SK-N-SH (cell line): ENCODE data around the gene TIMM29. TPM values are rescaled to one million over a fixed set of nuclear protein-coding genes. Genes with fewer than 3 reads are reported as not detected.

Experiments
- CTCF ChIA-PET: fragments of 300-600, 350-600 bp; formaldehyde crosslinking; extraction: SDS; loops from one replicate; lab custom pipeline; 2021; lab: Yijun Ruan, JAX
- POLR2A ChIA-PET: fragments of 350-600 bp; sonication (Branson Sonifier 250); formaldehyde crosslinking; extraction: SDS; loops from one replicate; lab custom pipeline; 2020; ENCODE audit warnings: antibody characterized with exemption, inconsistent platforms; lab: Yijun Ruan, JAX
- DNase-seq: peaks from one replicate; pipeline ENCODE4 v3.0.0; 2012
- H2AFZ ChIP-seq: fragments of 200-600 bp; sonication (generic); 2 replicates; pipeline ENCODE4 v1.8.1; 2016; ENCODE audit warnings: antibody characterized with exemption, mild to moderate bottlenecking, low read depth
- H3F3A ChIP-seq: fragments of 200-600 bp; sonication (generic); replicated peaks from 2 replicates; pipeline ENCODE3; 2016; ENCODE audit warnings: antibody characterized with exemption, mild to moderate bottlenecking; ENCODE audit not compliant: insufficient read depth
- H3K27ac ChIP-seq, 2 experiments: fragments of 200-500 bp in 1 of 2; fragments of 200-600 bp in 1 of 2; sonication (Bioruptor generic) in 1 of 2; sonication (generic), shearing (Covaris generic) in 1 of 2; 2 replicates each; pipeline versions ENCODE4 v1.5.1 to v1.6.1; 2014 to 2016; ENCODE audit warnings: low read depth in 2 of 2, inconsistent platforms in 1 of 2, low read length in 1 of 2, mild to moderate bottlenecking in 1 of 2, mixed read lengths in 1 of 2
- H3K27me3 ChIP-seq: fragments of 200-600 bp; sonication (generic), shearing (Covaris generic); 2 replicates; pipeline ENCODE4 v1.6.1; 2016; ENCODE audit warnings: mixed run types; ENCODE audit not compliant: insufficient read depth
- H3K36me3 ChIP-seq, 2 experiments: fragments of 200-500 bp in 1 of 2; fragments of 200-600 bp in 1 of 2; sonication (Bioruptor generic) in 1 of 2; sonication (generic) in 1 of 2; replicated peaks in 1 of 2; 2 replicates each; pipeline versions ENCODE3 to v1.5.1; 2014 to 2016; ENCODE audit warnings: low read length in 1 of 2, mild to moderate bottlenecking in 1 of 2; ENCODE audit not compliant: insufficient read depth in 2 of 2, control insufficient read depth in 1 of 2
- H3K4me1 ChIP-seq, 2 experiments: fragments of 200-500 bp in 1 of 2; fragments of 200-600 bp in 1 of 2; sonication (Bioruptor generic) in 1 of 2; sonication (generic), shearing (Covaris generic) in 1 of 2; 2 replicates each; pipeline versions ENCODE4 v1.5.1 to v1.6.1; 2014 to 2016; ENCODE audit warnings: low read depth in 1 of 2, low read length in 1 of 2, mixed run types in 1 of 2; ENCODE audit not compliant: insufficient read depth in 2 of 2, control insufficient read depth in 1 of 2
- H3K4me2 ChIP-seq: fragments of 200-600 bp; sonication (generic), shearing (Covaris generic); 2 replicates; pipeline ENCODE4 v1.6.1; 2017; ENCODE audit warnings: mixed run types
- H3K4me3 ChIP-seq, 2 experiments: fragments of 200-500 bp in 1 of 2; fragments of 200-600 bp in 1 of 2; sonication (Bioruptor generic) in 1 of 2; sonication (generic), shearing (Covaris generic) in 1 of 2; 2 replicates each; pipeline versions ENCODE4 v1.5.1 to v1.8.1; 2014 to 2016; ENCODE audit warnings: low read depth in 2 of 2, inconsistent platforms in 1 of 2, low read length in 1 of 2, mild to moderate bottlenecking in 1 of 2, mixed read lengths in 1 of 2, moderate library complexity in 1 of 2
- H3K79me2 ChIP-seq: fragments of 200-600 bp; sonication (generic); 2 replicates; pipeline ENCODE4 v1.8.1; 2017; ENCODE audit warnings: mild to moderate bottlenecking; ENCODE audit not compliant: insufficient read depth
- H3K9ac ChIP-seq: fragments of 200-600 bp; sonication (generic); 2 replicates; pipeline ENCODE4 v1.6.1; 2017; ENCODE audit warnings: mixed run types
- H3K9me2 ChIP-seq: fragments of 200-600 bp; sonication (generic); 2 replicates; pipeline ENCODE4 v1.6.1; 2017; ENCODE audit warnings: mixed run types
- H3K9me3 ChIP-seq: fragments of 200-600 bp; sonication (generic); 2 replicates; pipeline ENCODE4 v1.6.1; 2017; ENCODE audit warnings: mixed run types, mild to moderate bottlenecking, moderate library complexity
- H4K20me1 ChIP-seq: fragments of 200-600 bp; sonication (generic); 2 replicates; pipeline ENCODE4 v1.6.1; 2017; ENCODE audit warnings: mild to moderate bottlenecking, mixed run types; ENCODE audit not compliant: insufficient read depth
- CHD2 ChIP-seq: fragments of 150-350 bp; IDR thresholded peaks from 2 replicates; pipeline ENCODE4 v1.6.1; 2018; ENCODE audit warnings: low read length; ENCODE audit not compliant: partially characterized antibody
- ELF1 ChIP-seq: IDR thresholded peaks from 2 replicates; pipeline ENCODE4 v1.4.0; 2012
- FOSL2 ChIP-seq: IDR thresholded peaks from 2 replicates; pipeline ENCODE4 v1.4.0; 2012; ENCODE audit warnings: low read depth, mild to moderate bottlenecking, moderate library complexity, borderline replicate concordance
- FOXM1 ChIP-seq: IDR thresholded peaks from 2 replicates; pipeline ENCODE4 v1.4.0; 2012; ENCODE audit warnings: low read depth, mild to moderate bottlenecking
- GATA2 ChIP-seq: sonication (generic); formaldehyde crosslinking; IDR thresholded peaks from 2 replicates; pipeline ENCODE4 v1.5.0; 2020; ENCODE audit warnings: mild to moderate bottlenecking, missing genetic modification reagents
- MXI1 ChIP-seq: IDR thresholded peaks from 2 replicates; pipeline ENCODE4 v1.6.1; 2012; ENCODE audit warnings: mild to moderate bottlenecking, low read depth, low read length, improper control_type of control experiment
- RFX5 ChIP-seq: IDR thresholded peaks from 2 replicates; pipeline ENCODE4 v1.6.1; 2012; ENCODE audit warnings: mild to moderate bottlenecking, improper control_type of control experiment, low read length
- RXRA ChIP-seq: IDR thresholded peaks from 2 replicates; pipeline ENCODE4 v1.4.0; 2012; ENCODE audit warnings: low read depth, mild to moderate bottlenecking, borderline replicate concordance
- TCF12 ChIP-seq: IDR thresholded peaks from 2 replicates; pipeline ENCODE4 v1.4.0; 2012
- USF1 ChIP-seq: IDR thresholded peaks from 2 replicates; pipeline ENCODE4 v1.4.0; 2012; ENCODE audit warnings: low read depth, borderline replicate concordance
- USF2 ChIP-seq: fragments of 150-350 bp; IDR thresholded peaks from 2 replicates; pipeline ENCODE4 v1.6.1; 2017; ENCODE audit warnings: antibody characterized with exemption, low read length, low read depth, borderline replicate concordance
- YY1 ChIP-seq: IDR thresholded peaks from 2 replicates; pipeline ENCODE4 v1.4.0; 2012; ENCODE audit warnings: low read depth, mild to moderate bottlenecking
- ZBTB33 ChIP-seq: IDR thresholded peaks from 2 replicates; pipeline ENCODE4 v1.4.0; 2012; ENCODE audit warnings: low read depth, borderline replicate concordance
- WGBS: methylation state at CpG from one replicate; pipeline ENCODE4 v1.1.6; 2017; ENCODE audit warnings: low lambda C conversion rate; 5-methylcytosine and 5-hydroxymethylcytosine counted together
- polyA plus RNA-seq, 3 experiments: library from polyadenylated mRNA; depleted of rRNA; stranded (reverse); fragments of >200 nt; gene quantifications; 2 replicates each; pipeline ENCODE4 v1.2.3, GENCODE V29; 2012
- TF ChIP-seq, protein P1 (sequence below): fragments of 200-600 bp; sonication (generic); IDR thresholded peaks from 2 replicates; pipeline ENCODE4 v1.6.1; 2017; ENCODE audit warnings: antibody characterized with exemption, mild to moderate bottlenecking, moderate library complexity
- TF ChIP-seq, protein P2 (sequence below): fragments of 150-350 bp; IDR thresholded peaks from 2 replicates; pipeline ENCODE4 v1.6.1; 2016; ENCODE audit warnings: mild to moderate bottlenecking, low read depth, low read length

The TIMM29 gene
- polyA plus RNA-seq, 1 of the 3 experiments (the other 2 are of a cell fraction) = 12.5 TPM

DNA sequence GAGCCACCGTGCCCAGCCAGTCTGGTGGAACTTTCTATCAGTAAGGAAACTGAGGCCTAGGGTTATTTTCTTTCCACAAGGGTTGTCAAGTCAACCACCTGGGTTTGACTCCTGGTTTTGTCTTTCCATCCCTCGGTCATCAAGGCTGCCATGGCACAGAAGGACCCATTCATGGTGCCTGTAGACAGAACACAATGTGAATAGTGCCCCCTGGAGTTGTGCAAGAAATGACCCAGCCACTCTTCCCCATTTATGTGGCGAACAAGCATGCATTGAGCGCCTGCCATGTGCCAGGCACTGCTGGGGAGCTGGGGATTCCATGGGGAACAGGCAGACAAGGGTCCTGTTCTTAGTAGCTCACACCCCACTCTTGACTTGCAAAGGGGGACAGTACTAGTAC, 36.3 kb downstream of the TIMM29 start:
- Histone ChIP-seq H2AFZ (no peak overlapping the region), H4K20me1 (peaks cover 69% of the 10 kb centered on the region), H3K4me1 (peaks cover 0 to 9% of the 10 kb centered on the region in 2 experiments; a peak in 2 of 4 replicates), H3K27me3 (no peaks in the 10 kb centered on the region), H3F3A (peaks cover 4% of the 10 kb centered on the region), H3K27ac (no peak overlapping the region), H3K4me2 (no peak overlapping the region), H3K79me2 (peaks cover 92% of the 10 kb centered on the region), H3K9me2 (no peaks in the 10 kb centered on the region)
- WGBS = 100% methylated on average over 4 of the region's 4 CpGs
- CTCF ChIA-PET = interaction anchor here (0.8 to 1.3 kb wide), 3 partner anchors 23 to 94 kb away, joined by 3 to 5 read pairs (median 3); partner anchors contain the start of gene CARM1
- POLR2A ChIA-PET = interaction anchor here (0.6 kb wide), 1 partner anchor 24 kb away, joined by 4 read pairs; no protein-coding TSS in a partner anchor
- DNase-seq = no peak
- no peak for TF ChIP-seq FOXM1
- TF ChIP-seq, protein P1, sequence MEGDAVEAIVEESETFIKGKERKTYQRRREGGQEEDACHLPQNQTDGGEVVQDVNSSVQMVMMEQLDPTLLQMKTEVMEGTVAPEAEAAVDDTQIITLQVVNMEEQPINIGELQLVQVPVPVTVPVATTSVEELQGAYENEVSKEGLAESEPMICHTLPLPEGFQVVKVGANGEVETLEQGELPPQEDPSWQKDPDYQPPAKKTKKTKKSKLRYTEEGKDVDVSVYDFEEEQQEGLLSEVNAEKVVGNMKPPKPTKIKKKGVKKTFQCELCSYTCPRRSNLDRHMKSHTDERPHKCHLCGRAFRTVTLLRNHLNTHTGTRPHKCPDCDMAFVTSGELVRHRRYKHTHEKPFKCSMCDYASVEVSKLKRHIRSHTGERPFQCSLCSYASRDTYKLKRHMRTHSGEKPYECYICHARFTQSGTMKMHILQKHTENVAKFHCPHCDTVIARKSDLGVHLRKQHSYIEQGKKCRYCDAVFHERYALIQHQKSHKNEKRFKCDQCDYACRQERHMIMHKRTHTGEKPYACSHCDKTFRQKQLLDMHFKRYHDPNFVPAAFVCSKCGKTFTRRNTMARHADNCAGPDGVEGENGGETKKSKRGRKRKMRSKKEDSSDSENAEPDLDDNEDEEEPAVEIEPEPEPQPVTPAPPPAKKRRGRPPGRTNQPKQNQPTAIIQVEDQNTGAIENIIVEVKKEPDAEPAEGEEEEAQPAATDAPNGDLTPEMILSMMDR = peak; percentile 20
- TF ChIP-seq, all 33 proteins: peak for 1
- Histone ChIP-seq H3K9ac (no peak overlapping the region), H3K4me3 (no peak overlapping the region), H3K36me3 (no peaks in the 10 kb centered on the region), H3K9me3 (no peaks in the 10 kb centered on the region)

- Histone ChIP-seq H3K27me3 (no peaks in the 10 kb centered on the region), H3K27ac (no peak overlapping the region), H3K36me3 (no peaks in the 10 kb centered on the region), H4K20me1 (peaks cover 74% of the 10 kb centered on the region), H3K79me2 (peaks cover 93% of the 10 kb centered on the region), H3K4me1 (peaks cover 0 to 9% of the 10 kb centered on the region in 2 experiments; a peak in 1 of 4 replicates), H3F3A (peaks cover 4% of the 10 kb centered on the region), H3K9me3 (no peaks in the 10 kb centered on the region), H3K4me3 (no peak overlapping the region), H3K4me2 (no peak overlapping the region), H2AFZ (no peak overlapping the region), H3K9me2 (no peaks in the 10 kb centered on the region), H3K9ac (no peak overlapping the region)
- CTCF ChIA-PET = interaction anchor here (0.8 to 1.3 kb wide), 3 partner anchors 23 to 94 kb away, joined by 3 to 5 read pairs (median 3); partner anchors contain the start of gene CARM1
- WGBS = 92% methylated on average over 6 of the region's 6 CpGs
- POLR2A ChIA-PET = no interaction called here
- DNase-seq = no peak
- TF ChIP-seq RFX5 (no peak), FOSL2 (no peak), TCF12 (no peak), GATA2 (CRISPR knock-in tag) (no peak), USF1 (no peak), ZBTB33 (no peak), CHD2 (no peak), YY1 (no peak), ELF1 (no peak), USF2 (no peak), RXRA (no peak), MXI1 (no peak)
- TF ChIP-seq, protein P2, sequence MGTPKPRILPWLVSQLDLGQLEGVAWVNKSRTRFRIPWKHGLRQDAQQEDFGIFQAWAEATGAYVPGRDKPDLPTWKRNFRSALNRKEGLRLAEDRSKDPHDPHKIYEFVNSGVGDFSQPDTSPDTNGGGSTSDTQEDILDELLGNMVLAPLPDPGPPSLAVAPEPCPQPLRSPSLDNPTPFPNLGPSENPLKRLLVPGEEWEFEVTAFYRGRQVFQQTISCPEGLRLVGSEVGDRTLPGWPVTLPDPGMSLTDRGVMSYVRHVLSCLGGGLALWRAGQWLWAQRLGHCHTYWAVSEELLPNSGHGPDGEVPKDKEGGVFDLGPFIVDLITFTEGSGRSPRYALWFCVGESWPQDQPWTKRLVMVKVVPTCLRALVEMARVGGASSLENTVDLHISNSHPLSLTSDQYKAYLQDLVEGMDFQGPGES = no peak
Measured at GRCh38 chr19:10965398-10965797, 36.8 kb downstream of the TIMM29 start.
